Liver (tissue), 3 donors: Measurements from ENCODE around the gene RMND1.

Experiments
- CTCF ChIP-seq: fragments of 150-350 bp; IDR thresholded peaks from 2 replicates; pipeline ENCODE4 v1.5.1; 2017; ENCODE audit warnings: improper control_type of control experiment, low read depth, low read length; ENCODE audit not compliant: missing input control
- GABPA ChIP-seq, 2 donors: IDR thresholded peaks in 1 of 2; conservative IDR thresholded peaks in 1 of 2; 2 replicates each; pipeline ENCODE4 v1.6.1; 2016; ENCODE audit warnings: antibody characterized with exemption in 2 of 2, mild to moderate bottlenecking in 1 of 2, moderate library complexity in 1 of 2
- JUND ChIP-seq, 2 donors: IDR thresholded peaks; 2 replicates each; pipeline ENCODE4 v1.6.1; 2016; ENCODE audit warnings: antibody characterized with exemption in 2 of 2
- YY1 ChIP-seq: IDR thresholded peaks from 2 replicates; pipeline ENCODE4 v1.6.1; 2016; ENCODE audit warnings: antibody characterized with exemption, mild to moderate bottlenecking
- TF ChIP-seq, protein P1 (sequence below): IDR thresholded peaks from 2 replicates; pipeline ENCODE4 v1.6.1; 2016; ENCODE audit warnings: antibody characterized with exemption
- donor health status: healthy.
- donor health status: healthy.

- no peak for TF ChIP-seq CTCF
- no peak for TF ChIP-seq JUND (IDR thresholded peaks at IDR 0.05)
- TF ChIP-seq, protein P1, sequence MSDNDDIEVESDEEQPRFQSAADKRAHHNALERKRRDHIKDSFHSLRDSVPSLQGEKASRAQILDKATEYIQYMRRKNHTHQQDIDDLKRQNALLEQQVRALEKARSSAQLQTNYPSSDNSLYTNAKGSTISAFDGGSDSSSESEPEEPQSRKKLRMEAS: no peak
- no peak for TF ChIP-seq YY1
- no peak for TF ChIP-seq GABPA (IDR thresholded peaks at IDR 0.05 in 1 of 2, conservative IDR thresholded peaks at IDR 0.05 in 1 of 2)
These were observed 3.3 kb downstream of the RMND1 start for GRCh38 chr6:151448623-151449022.
